Breast epithelium (tissue), 3 donors: Measurements from ENCODE around the gene RBCK1.

Experiments
- POLR2A ChIP-seq: fragments of 450-650 bp; IDR thresholded peaks from one replicate; pipeline ENCODE4 v1.6.1; 2016; ENCODE audit warnings: antibody characterized with exemption, mild to moderate bottlenecking, moderate library complexity
- POLR2AphosphoS5 ChIP-seq, 3 donors: sonication (generic); formaldehyde crosslinking; IDR thresholded peaks; one replicate each; pipeline ENCODE4 v1.6.1; 2017; ENCODE audit warnings: antibody characterized with exemption in 3 of 3
- TF ChIP-seq, protein P1 (sequence below), 3 donors: fragments of 450-650 bp; IDR thresholded peaks; one replicate each; pipeline ENCODE4 v1.5.1; 2016 to 2017; ENCODE audit warnings: antibody characterized with exemption in 3 of 3, mild to moderate bottlenecking in 3 of 3, moderate library complexity in 3 of 3

DNA sequence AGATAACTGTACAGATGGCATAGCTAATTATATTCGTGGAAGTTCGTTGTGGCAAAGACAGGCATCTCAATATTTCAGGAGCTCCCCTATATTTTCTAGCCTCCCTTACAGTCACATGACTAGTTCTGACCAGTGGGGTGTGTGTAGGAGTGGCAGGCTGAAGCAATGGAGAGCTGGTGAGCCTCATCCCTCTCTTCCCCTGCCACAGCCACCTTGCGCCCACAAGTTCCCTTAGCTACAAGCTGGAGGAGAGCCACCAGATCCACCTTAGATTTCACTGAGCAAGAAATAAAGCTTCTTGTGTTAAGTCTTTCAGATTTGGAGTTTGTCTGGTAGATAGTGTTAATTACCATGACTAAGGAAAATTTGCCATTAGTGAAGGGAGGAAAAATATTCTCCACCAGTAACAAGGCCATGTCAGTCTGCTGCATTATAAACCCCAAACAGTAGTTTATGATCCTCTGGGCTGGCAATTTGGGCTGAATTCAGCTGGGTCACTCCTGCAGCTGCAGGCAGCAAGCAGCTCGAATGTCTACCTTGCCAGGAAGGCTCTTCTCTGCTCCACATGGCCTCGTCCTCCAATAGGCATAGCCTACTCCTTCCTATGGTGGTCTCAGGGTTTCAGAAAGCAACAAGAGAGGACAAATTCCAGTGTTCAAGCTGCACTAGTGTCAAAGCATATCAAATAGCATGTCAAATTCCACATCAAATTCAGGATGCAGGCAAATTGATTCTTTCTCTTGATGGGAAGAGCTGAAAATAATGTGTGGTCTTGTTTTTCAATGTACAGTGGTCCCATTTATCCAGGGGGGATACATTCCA lies 7.4 kb upstream of the RBCK1 start:
- TF ChIP-seq, protein P1, sequence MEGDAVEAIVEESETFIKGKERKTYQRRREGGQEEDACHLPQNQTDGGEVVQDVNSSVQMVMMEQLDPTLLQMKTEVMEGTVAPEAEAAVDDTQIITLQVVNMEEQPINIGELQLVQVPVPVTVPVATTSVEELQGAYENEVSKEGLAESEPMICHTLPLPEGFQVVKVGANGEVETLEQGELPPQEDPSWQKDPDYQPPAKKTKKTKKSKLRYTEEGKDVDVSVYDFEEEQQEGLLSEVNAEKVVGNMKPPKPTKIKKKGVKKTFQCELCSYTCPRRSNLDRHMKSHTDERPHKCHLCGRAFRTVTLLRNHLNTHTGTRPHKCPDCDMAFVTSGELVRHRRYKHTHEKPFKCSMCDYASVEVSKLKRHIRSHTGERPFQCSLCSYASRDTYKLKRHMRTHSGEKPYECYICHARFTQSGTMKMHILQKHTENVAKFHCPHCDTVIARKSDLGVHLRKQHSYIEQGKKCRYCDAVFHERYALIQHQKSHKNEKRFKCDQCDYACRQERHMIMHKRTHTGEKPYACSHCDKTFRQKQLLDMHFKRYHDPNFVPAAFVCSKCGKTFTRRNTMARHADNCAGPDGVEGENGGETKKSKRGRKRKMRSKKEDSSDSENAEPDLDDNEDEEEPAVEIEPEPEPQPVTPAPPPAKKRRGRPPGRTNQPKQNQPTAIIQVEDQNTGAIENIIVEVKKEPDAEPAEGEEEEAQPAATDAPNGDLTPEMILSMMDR (IDR thresholded peaks at IDR 0.05): no peak
- TF ChIP-seq POLR2AphosphoS5 (IDR thresholded peaks at IDR 0.05) (no peak), POLR2A (no peak)
